Mesodermal cell (in vitro differentiated cells): ENCODE measurements around the gene GLI1.
"Not testable (repeated sequence)": the region's sequence is repeated elsewhere in the genome, so short reads cannot be mapped to it uniquely, and the experiment has no call there.

ENCODE experiments used
- H3K27ac ChIP-seq: 2 replicates; pipeline ENCODE4 v1.7.0; 2013; ENCODE audit warnings: mild to moderate bottlenecking, low read depth, low read length, moderate library complexity; ENCODE audit not compliant: severe bottlenecking
- H3K36me3 ChIP-seq: 2 replicates; pipeline ENCODE4 v1.7.1; 2013; ENCODE audit warnings: mild to moderate bottlenecking, low read length, moderate library complexity; ENCODE audit not compliant: control insufficient read depth, insufficient read depth
- H3K4me1 ChIP-seq: one replicate; pipeline ENCODE4 v1.7.1; 2013; ENCODE audit warnings: mild to moderate bottlenecking, low read length; ENCODE audit not compliant: insufficient read depth, control insufficient read depth, poor library complexity, severe bottlenecking
- H3K4me3 ChIP-seq: 2 replicates; pipeline ENCODE4 v1.7.0; 2013; ENCODE audit warnings: low read length, control low read depth, mild to moderate bottlenecking; ENCODE audit not compliant: insufficient read depth, poor library complexity, severe bottlenecking; ENCODE audit errors: extremely low read depth
- H3K9me3 ChIP-seq: 2 replicates; pipeline ENCODE4 v1.7.1; 2013; ENCODE audit warnings: mild to moderate bottlenecking, low read length, moderate library complexity; ENCODE audit not compliant: control insufficient read depth
- WGBS, 2 experiments: methylation state at CpG; one replicate each; pipeline ENCODE4 v1.1.5; 2013; ENCODE audit warnings: missing lambda C conversion rate in 2 of 2; ENCODE audit not compliant: insufficient coverage in 2 of 2; 5-methylcytosine and 5-hydroxymethylcytosine counted together

GLI1 gene

GRCh38 chr12:57498571-57498970 is 39.0 kb downstream of the GLI1 start:
- Histone ChIP-seq H3K27ac (no peak overlapping the region), H3K4me1 (no peaks in the 10 kb centered on the region), H3K9me3 (no peaks in the 10 kb centered on the region), H3K36me3 (peaks cover 83% of the 10 kb centered on the region), H3K4me3 (no peak overlapping the region)
- WGBS, 2 experiments: 94 to 100% methylated on average over 2 to 3 of the region's 4 CpGs

GRCh38 chr12:57500213-57500612 is 40.6 kb downstream of the GLI1 start:
- H3K4me1 ChIP-seq: no peaks in the 10 kb centered on the region
- H3K9me3 ChIP-seq: no peaks in the 10 kb centered on the region
- no peak overlapping the region for H3K4me3 ChIP-seq
- H3K36me3 ChIP-seq: peaks cover 90% of the 10 kb centered on the region
- 98 to 99% methylated on average over 10 of the region's 11 CpGs for WGBS, 2 experiments
- H3K27ac ChIP-seq: no peak overlapping the region

- peaks cover 87% of the 10 kb centered on the region for H3K36me3 ChIP-seq
- not testable (repeated sequence) for H3K4me1 ChIP-seq, H3K4me3 ChIP-seq, H3K27ac ChIP-seq, H3K9me3 ChIP-seq
- WGBS, 2 experiments: 93 to 100% methylated on average over 10 to 13 of the region's 22 CpGs
These were observed 42.9 kb downstream of the GLI1 start for GRCh38 chr12:57502311-57502969.

GRCh38 chr12:57506541-57506940 is 47.0 kb downstream of the GLI1 start:
- H3K36me3 ChIP-seq: peaks cover 81% of the 10 kb centered on the region
- WGBS, 2 experiments: 100% methylated on average over 1 of the region's 4 CpGs; no CpG with 5 or more reads in 1 of the 2 experiments

GRCh38 chr12:57507796-57508195 is 48.2 kb downstream of the GLI1 start:
- H3K9me3 ChIP-seq, H3K4me1 ChIP-seq, H3K4me3 ChIP-seq, H3K27ac ChIP-seq: not testable (repeated sequence)
- 91 to 95% methylated on average over 4 to 14 of the region's 28 CpGs for WGBS, 2 experiments
- H3K36me3 ChIP-seq: peaks cover 81% of the 10 kb centered on the region

More at GRCh38 chr12:57506541-57506940, 47.0 kb downstream of the GLI1 start:
- not testable (repeated sequence) for H3K4me3 ChIP-seq, H3K4me1 ChIP-seq, H3K9me3 ChIP-seq, H3K27ac ChIP-seq

- H3K4me3 ChIP-seq: no peak overlapping the region
- H3K9me3 ChIP-seq: peaks cover 4% of the 10 kb centered on the region
- H3K36me3 ChIP-seq: peaks cover 79% of the 10 kb centered on the region
- H3K27ac ChIP-seq: no peak overlapping the region
- WGBS, 2 experiments: 95 to 100% methylated on average over 1 to 3 of the region's 4 CpGs
- H3K4me1 ChIP-seq: peaks cover 1% of the 10 kb centered on the region
These were observed 51.6 kb downstream of the GLI1 start for GRCh38 chr12:57511161-57511560.

GRCh38 chr12:57511588-57512325 is 52.2 kb downstream of the GLI1 start:
- WGBS, 2 experiments: 100% methylated on average over 3 to 4 of the region's 7 CpGs
- H3K27ac ChIP-seq: no peak overlapping the region
- peaks cover 6% of the 10 kb centered on the region for H3K4me1 ChIP-seq
- no peaks in the 10 kb centered on the region for H3K9me3 ChIP-seq
- H3K4me3 ChIP-seq: no peak overlapping the region
- H3K36me3 ChIP-seq: peaks cover 79% of the 10 kb centered on the region

GRCh38 chr12:57512665-57513064 is 53.1 kb downstream of the GLI1 start:
- H3K36me3 ChIP-seq: peaks cover 88% of the 10 kb centered on the region

GRCh38 chr12:57513266-57513665 is 53.7 kb downstream of the GLI1 start:
- Histone ChIP-seq H3K4me3 (no peak overlapping the region), H3K9me3 (no peaks in the 10 kb centered on the region), H3K36me3 (peaks cover 94% of the 10 kb centered on the region), H3K27ac (no peak overlapping the region), H3K4me1 (peaks cover 20% of the 10 kb centered on the region)
- 100% methylated on average over 1 of the region's 5 CpGs for WGBS, 2 experiments

More at GRCh38 chr12:57512665-57513064, 53.1 kb downstream of the GLI1 start:
- Histone ChIP-seq H3K9me3 (no peaks in the 10 kb centered on the region), H3K27ac (no peak overlapping the region), H3K4me1 (peaks cover 13% of the 10 kb centered on the region), H3K4me3 (no peak overlapping the region)
- WGBS, 2 experiments: 94 to 98% methylated on average over 6 of the region's 6 CpGs

GRCh38 chr12:57513677-57514076 is 54.1 kb downstream of the GLI1 start:
- Histone ChIP-seq H3K36me3 (peaks cover 95% of the 10 kb centered on the region), H3K4me1 (peaks cover 22% of the 10 kb centered on the region)
- H3K9me3 ChIP-seq, H3K27ac ChIP-seq, H3K4me3 ChIP-seq: not testable (repeated sequence)
- WGBS, 2 experiments: 96% methylated on average over 6 of the region's 6 CpGs; no CpG with 5 or more reads in 1 of the 2 experiments

GRCh38 chr12:57514246-57514645 is 54.7 kb downstream of the GLI1 start:
- not testable (repeated sequence) for H3K9me3 ChIP-seq, H3K27ac ChIP-seq, H3K4me3 ChIP-seq
- Histone ChIP-seq H3K4me1 (peaks cover 22% of the 10 kb centered on the region), H3K36me3 (peaks cover 96% of the 10 kb centered on the region)
- WGBS, 2 experiments: 97% methylated on average over 8 to 9 of the region's 9 CpGs
